T-helper 1 cell treated with Interleukin-12 subunit alpha and Interleukin-12 subunit beta and Interleukin-4 antibody, amounts not matched to agents 30 ng/mL and 1 ng/mL, for 36 hours (primary cell): ENCODE measurements around the gene NR3C2. TPM values are rescaled to one million over a fixed set of nuclear protein-coding genes. Genes with fewer than 3 reads are reported as not detected.
"Not testable (repeated sequence)": the region's sequence is repeated elsewhere in the genome, so short reads cannot be mapped to it uniquely, and the experiment has no call there.

Experiments used
- intact Hi-C: fragments of 100-400 bp; cut with micrococcal nuclease; formaldehyde crosslinking; loops from one replicate; pipeline ENCODE4 v1.15.1; 2024
- total RNA-seq: library from RNA; stranded (reverse); gene quantifications from 2 replicates; pipeline ENCODE4 v1.2.3, GENCODE V29; 2022

NR3C2 gene
- total RNA-seq, 1 donor from 2014 or later = 0.83 TPM

DNA sequence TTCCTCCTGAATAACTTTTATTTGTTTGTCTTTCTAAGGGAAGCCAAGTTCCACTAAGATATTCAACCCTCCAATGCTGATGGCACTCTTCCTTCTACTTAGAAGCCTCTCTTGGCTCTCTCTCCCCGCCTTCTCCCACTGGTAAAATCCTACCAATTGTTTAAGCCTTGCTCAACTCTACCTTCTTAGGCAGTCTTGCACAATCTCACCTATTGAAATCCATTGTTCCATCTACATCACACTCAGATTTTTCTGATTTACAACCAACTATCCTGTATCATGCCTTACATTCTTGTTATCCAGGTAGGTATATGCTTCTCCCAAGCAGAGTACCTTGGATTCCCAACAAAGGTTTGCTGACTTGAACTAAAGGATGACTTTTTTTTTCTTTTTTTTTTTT lies 69.1 kb downstream of the NR3C2 start:
- intact Hi-C loops = no loop called here

DNA sequence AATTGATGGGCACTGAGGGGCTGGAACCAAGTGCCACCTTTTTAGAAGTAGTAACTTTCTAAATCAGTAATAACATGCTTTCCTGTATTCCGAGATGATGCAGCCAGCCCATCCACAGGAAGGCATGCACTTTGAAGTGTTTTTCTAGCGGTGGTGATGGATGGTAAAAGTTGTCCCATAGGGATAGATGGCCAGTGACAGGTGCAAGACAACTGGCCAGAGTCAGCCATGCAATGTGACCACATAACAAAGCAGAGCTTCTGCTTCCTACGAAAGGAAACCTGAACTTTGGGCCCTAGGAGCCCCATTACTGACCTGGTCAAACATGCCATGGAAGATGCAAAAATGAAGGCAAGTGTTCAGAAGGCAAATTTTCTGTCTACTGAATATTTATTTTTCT lies 72.3 kb downstream of the NR3C2 start:
- intact Hi-C loops = no loop called here

DNA sequence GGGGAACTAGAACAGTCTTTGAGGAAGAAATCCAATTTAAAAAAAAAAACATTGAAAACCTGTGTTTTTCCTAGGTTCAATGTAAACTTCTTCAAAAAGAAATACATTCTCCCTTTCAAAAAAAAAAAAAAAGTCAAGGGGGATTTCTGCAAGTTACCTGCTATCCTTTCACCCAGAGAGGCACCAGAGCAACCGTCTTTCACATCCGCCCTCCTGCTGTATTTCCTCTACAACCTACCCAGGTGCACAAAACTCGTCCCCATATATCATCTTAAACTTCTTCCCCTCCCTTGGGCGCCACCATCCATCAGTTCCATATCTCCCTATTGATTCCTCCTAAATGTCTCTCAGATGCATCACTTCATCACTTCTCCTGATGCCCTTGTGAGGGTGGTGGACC lies 74.5 kb downstream of the NR3C2 start:
- intact Hi-C loops = no loop called here

DNA sequence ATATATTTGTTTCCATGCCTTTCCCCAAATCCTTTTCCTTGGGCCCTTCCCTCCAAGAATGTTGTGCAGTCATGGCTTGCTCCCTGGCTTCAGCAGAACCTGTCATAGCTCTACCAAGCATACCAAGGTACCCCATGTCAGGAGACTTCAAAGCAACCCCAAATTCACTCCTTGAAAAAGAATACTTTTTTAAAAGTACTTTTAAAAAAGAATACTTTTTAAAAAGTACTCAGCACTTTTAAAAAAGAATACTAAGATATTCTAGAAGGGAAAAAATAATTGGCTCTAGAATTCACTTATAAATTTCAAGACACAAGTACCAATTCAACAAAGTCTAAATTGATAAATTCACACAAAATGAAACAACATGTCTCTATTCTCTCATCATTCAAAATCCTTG lies 76.0 kb downstream of the NR3C2 start:
- intact Hi-C loops = no loop called here

DNA sequence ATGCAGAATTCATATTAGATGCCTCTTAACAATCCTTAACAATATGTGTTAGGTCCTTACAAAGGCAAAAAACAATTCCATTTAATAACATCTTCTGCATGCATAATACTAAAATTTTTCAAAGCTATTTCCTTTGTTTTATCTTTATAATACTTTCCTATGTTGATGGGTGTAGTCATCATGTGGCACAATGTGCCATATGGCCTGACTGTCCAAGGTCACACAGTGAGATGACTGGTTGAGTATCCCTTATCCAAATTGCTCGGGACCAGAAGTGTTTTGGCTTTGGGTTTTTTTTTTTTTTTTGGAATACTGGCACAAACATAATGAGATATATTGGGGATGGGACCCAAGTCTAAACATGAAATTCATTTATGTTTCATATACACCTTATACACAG lies 77.7 kb downstream of the NR3C2 start:
- intact Hi-C loops = no loop called here

DNA sequence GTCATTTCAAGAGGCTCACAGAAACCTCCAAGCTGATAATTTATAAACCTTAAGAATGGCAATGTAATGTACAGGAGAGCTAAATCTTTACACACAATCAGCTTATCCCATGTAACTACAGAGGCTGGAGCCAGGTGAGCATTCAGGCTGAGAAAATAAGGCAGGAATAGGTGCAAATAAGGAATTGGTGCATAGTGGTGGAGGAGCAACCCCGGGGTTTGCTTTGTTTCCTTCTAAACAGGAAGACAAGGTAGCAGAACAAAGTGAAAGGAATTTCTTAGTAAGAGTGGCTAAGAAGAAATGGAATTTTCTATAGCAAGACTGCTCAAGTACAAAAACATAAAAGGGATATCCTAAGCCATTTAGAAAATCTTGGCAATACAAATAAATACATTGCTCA lies 82.4 kb downstream of the NR3C2 start:
- intact Hi-C loops = no loop called here

DNA sequence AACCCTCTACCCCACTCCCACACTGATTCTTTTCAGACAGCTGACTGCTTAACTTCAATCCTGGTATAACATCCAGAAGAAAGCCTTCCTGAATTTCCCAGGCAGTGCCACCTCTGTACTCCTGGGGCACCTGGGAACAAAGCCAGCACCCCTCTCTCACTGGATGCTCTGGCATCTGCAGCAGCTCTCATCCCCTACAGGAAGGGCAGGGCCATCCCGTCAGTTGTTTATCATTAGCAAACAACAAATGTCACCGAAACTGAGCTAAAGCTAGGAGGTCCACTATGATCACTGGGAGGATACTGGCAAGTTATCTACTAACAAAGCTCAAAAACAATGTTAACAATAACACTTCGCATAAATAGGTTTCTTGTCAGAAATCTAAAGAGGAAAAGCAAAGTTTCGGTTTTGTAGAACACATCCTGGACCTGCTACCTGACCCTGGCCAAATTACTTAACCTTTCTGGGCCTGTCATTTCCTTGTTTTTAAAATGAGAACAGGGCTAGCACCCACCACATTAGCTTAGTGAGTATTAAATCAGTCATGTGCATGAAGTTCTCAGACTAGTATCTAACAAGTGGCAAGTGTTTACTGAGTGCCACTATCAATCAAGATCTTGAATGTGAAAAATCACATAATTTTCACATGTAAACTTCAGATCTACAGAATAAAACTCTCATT lies 86.6 kb downstream of the NR3C2 start:
- intact Hi-C loops = no loop called here

DNA sequence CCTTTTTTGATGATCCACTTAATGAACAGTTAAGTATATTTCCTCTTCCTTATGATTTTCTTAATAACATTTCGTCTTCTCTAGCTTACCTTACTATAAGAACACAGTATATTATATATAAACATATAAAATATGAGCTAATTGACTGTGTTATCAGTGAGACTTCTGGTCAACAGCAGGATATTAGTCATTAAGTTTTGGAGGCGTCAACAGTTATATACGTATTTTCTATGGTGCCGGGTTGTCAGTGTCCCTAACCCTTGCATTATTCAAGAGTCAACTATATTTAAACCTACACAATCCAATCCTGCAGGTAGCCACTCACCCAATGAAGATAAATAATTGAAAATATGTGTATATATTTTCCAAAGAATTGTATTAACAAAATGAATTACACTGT lies 88.0 kb downstream of the NR3C2 start:
- intact Hi-C loops = no loop called here

DNA sequence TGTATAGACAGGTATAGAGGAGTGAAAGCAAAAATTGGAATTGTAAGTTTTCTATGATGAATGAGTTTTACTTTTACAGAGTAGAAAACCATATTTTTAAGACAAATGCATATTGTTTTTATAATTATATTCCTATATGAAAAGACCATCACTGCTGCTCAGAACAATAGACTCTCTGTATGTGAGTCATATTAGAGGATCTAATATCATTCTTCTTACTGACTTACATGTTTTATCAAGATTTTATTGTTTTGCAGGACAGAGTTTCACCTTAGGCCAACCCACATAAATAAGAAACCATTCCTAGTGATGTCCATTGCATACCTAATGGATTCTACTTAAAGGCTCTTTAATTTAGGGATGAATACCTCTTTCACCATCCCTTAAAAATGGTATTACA lies 88.6 kb downstream of the NR3C2 start:
- intact Hi-C loops = no loop called here

DNA sequence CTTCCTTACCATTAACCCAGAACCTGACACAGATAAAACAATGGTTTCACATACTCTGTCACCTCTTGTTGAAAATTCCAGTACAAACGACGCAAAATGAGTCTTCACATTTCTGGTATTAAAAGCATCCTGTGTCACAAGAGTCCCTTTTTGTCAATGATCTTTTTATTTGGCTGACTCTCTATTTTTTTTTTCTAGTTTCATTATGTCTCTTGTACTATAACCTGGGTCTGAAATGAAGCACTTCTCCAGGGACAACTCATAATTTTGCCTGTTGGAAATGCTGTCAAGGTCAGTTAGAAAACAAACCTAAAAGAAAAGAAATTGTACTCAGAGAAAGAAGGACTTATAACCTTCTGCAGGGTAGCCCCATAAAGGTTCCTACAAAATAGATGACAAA lies 93.1 kb downstream of the NR3C2 start:
- intact Hi-C loops = no loop called here

DNA sequence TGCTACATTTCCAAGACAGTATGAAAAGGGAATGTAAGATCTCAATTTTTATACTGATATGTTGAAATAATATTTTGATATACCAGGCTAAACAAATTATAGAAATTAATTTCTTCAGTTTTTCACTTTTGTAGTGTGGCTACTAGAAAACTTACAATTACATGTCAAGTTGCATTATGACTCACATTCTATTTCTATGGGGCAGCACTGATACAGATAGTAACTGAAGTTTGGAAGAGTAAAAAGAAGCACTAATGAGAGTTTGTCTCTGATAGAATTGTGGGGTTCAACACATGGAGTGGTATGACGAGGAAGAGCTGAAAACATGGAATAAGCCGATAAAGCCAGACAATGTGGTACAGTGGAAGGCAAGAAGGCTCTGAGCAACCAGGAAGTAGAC lies 95.6 kb downstream of the NR3C2 start:
- intact Hi-C loops = no loop called here

DNA sequence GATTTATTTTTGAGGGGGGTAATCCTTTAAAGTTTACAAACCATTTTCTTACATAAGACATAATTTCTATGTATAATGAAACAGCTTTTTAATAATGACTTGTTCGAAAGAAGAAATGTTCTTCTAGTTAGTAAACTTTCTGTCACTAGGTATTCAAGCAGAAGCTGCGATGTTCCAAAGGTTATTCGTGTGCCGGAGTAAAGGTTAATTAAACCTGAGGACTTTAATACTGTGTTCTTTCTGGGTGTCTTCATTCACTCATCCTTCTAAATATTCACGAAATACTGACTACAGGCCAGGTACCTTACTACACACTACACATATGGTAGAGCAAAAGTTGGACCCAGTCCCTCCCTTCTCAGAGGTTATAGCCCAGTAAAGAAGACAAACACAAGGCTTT lies 96.7 kb downstream of the NR3C2 start:
- intact Hi-C loops = no loop called here

DNA sequence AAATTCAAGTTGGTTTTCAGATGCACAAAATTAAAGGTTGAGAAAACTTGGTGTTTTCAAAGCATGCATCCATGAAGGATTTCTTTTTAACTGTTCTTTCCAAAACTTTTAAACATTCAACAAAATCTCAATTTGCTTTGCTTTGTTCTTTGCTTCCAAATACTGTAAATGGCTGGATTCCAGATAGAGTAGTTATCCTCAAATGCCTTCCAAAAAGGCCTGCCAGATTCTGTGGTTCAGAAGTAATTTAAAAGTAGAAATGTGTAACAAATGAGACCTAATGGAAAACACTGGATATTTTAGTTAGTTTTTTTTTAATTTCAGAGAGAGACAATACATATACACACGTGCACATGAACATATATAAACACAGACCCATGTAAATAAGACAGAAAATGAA lies 97.3 kb downstream of the NR3C2 start:
- intact Hi-C loops = no loop called here

DNA sequence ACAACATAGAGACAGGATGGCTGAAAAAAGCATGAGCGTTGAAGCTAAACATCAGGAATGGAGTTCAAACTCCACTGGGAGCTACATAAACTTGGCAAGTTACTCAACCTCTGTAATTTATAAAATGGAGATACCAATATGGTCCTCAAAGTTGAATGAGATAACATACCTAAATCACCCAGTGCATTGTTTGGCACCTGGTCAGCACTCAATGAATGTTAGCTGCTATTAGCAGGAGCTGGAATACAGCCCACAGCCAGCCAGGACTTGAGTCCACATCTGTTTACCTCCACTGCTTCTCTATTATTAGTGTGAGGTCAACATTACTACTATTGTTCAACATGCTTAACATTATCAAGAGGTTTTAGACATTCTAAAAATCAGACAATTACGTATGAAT lies 97.9 kb downstream of the NR3C2 start:
- intact Hi-C loops = no loop called here

DNA sequence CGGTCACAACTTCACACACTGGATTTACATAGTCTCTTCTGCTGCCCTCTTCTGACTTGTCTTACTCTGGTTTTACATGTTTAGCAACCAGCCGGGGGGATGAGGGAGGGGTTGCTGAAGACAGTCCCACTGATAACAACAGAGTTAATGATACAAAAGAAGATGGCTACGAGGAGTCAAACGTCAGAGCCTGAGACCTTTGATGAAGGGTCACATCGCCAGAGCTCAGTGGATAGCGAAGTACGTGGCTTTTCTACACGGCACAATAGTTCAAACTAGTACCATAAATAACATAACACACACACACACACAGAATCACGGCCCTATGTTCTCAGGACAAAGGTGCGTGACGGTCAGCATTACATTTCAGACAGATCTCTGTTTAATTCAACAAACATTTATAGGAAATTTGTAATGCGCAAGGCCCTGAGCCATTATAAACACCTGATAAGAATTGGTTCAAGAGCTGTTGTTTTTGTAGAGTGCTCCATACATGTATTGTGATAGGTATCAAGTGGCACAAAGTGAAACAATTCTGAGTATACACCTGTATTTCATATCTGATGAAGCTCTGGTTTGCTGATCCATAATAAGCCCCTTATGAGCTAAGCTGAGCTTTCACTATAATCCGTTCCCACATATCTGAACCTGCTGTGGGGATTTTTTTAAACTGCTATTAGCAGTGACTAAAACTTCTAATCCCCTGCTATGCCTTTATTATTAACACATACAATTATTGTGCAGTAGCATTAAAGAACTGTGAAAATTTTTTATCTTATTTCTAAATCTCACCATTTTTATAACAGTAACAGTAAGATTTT lies 100.0 kb downstream of the NR3C2 start:
- intact Hi-C loops = no loop called here

DNA sequence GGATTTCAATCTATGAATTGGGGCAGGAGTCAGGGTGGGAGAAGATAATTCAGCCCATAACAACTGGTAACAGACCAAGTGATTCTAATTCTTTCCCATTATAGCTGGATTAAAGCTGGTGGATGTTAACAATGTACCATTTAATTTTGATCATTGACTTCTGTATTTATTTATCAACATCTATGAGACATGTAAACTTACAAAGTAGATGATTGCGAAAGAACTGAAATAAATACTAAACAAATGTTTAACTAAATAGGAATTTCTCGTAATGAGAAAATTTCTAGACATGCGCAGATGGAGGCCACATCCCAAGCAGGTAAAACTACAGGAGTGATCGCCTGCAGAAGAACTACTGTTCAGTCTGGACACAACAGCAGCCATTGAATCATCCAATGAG lies 107.1 kb downstream of the NR3C2 start:
- intact Hi-C loops = no loop called here

DNA sequence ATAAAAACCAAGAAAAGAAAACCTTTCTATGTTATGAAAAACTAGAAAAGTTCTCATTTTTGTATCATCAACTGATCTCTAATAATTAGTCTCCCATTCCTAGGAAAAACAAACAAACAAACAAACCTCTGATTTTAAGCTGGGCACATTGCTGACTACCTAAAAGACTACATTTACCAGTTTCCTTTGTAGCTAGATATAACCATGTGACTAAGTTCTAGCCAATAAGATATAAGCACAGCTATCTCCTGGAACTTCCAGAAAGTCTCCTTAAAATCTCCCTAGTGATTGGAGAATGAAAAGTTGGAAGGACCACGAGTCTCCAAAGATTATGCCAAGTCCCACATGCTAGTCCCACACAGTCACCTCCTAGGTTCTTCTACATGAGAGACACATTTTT lies 108.9 kb downstream of the NR3C2 start:
- intact Hi-C loops = no loop called here

DNA sequence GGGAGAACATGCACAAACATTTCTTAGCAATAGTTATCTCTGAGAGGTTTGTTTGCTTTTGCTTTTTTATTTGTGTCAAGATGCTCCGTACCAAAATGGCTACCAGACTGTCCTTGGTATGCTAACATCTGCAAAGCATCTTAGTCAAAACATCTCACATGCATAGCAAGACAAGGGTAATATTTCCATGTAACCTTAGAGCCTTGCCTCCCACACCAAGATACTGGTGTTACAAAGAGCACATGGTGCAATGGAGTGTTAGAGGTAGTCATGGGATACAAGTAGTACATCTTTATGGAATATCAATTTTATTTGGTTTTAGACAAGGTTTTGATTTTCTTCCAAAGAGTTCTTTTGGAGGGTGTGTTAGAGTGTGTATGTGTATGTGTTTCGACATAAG lies 109.7 kb downstream of the NR3C2 start:
- intact Hi-C loops = no loop called here

DNA sequence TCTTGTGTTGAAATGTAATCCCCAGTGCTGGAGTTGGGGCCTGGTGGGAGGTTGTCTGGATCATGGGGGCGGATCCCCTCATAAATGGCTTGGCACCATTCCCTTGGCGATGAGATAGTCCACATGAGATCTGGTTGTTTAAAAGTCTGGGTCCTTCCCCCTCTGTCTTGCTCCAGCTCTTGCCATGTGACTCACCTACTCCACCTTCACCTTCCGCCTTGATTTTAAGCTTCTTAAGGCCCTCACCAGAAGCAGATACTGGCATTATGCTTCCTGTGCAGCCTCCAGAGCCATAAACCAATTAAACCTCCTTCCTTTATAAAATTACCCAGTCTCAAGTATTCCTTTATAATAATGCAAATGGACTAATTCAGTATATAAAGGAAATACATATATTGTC lies 111.5 kb downstream of the NR3C2 start:
- intact Hi-C loops = no loop called here

DNA sequence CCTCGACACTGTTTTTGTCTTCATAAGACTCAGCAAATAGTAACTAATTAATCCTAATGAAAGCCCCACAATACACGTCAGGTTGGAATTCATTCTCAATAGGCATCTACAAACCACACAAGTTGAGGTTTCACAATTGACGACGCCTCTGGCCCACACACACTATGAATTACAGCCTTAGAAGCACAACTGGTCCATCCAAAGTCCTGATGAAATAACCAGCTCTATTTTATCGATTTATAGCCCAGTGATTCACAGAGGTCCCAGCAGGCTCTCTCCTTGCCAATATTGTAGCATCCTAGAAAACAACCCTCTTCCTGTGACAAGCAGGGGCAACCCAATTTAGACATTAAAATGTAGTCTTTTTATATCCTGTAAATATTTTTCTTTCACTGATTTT lies 112.1 kb downstream of the NR3C2 start:
- intact Hi-C loops = no loop called here

DNA sequence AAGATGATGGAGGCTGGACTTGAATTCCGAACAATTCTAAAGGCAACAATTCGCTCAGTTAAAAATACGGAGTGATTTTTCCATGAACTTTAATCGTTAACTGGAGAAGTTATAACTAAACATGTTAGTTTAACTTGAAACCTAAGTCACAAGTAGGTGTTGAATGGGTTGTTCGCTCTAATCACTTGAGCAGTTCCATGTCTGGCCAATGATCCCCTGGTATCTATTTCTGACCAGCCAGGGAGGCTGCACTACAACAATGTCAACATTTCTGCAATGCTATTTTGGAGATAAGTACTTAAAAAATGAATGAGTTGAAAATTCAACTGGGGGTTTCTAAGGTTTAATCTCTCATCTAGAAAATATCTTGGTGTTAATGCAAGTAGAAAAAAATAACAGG lies 112.5 kb downstream of the NR3C2 start:
- intact Hi-C loops = no loop called here

DNA sequence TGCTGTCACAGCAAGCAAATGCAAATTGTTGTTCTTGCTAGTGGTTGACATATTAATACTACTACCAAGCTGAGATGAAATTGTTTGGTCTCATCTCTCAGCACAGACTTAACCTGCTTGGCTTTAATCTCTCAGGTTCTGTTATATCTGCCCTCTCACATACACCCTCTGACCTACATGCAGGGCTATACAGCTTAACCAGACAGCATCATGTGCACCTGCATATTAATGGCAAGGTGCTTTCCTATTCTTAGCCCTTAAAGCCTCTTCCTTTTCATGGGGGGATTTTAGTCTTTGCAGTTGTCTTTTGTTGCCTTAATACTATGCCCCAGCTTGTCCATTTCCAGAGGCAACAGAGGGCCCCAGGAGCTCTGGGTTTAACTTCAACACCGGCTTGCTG lies 114.5 kb downstream of the NR3C2 start:
- intact Hi-C loops = no loop called here

DNA sequence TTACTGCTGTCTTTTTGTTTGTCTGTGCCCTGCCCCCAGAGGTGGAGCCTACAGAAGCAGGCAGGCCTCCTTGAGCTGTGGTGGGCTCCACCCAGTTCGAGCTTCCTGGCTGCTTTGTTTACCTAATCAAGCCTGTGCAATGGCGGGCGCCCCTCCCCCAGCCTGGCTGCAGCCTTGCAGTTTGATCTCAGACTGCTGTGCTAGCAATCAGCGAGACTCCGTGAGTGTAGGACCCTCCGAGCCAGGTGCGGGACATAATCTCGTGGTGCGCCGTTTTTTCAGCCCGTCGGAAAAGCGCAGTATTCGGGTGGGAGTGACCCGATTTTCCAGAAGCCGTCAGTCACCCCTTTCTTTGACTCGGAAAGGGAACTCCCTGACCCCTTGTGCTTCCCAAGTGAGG lies 118.9 kb downstream of the NR3C2 start:
- intact Hi-C loops = not testable (repeated sequence)
